ENCODE data around the gene CRTC2.

Gene CRTC2

DNA sequence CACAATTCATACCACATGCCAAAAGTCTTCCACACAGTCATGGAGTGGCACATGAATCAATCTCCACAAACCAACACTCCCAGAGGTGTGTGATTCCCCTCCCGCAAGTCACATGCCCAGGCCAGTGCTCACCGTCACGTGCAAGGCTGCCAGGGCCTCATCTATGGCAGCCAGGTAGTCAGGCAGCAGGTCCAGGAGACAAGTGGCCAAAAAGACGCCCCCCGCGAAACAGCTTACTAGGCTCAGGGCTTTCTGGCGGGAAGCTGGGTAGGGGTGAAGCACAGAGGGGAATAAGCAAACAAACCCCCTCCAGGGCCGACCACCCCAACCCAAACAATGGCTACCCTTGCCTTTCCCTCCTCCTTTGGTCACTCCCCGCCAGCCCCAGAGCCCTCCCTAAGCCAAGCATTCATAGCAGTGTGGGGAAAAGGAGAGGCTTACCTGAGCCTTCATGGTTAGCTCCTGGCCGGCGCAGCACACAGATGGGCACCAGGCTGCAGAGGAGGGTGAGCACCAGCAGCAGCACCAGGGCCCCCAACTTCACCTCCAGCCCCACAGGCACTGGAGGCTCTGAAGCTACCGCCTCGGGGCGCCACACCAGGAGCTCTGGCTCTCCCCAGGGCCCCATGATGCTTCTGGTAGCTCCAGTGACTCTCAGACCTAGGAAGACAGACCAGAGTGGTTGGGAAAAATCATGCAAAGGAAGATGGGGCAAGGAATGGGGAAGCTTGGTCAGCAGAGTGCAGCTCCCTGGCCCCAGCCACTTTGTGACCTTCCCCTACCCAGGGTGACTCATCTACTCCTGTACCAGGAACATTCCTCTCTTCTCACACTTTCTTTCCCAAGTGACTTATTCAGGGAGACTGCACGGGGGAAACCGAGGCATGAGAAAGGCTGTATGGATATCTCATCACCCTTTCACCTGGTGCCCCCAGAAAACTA, 3.9 kb upstream of the CRTC2 start:
- Histone ChIP-seq H3K9me3 (ENCODE audit: low read length) (no peaks in the 10 kb centered on the region), H3K4me3 (ENCODE audit: low read depth, low read length, poor library complexity, severe bottlenecking) (peak overlapping the region; percentile 72), H3F3A (ENCODE audit: insufficient read depth, low read length) (no peaks in the 10 kb centered on the region), H3K4me2 (ENCODE audit: low read length) (peak overlapping the region; percentile 88), H3K27ac (ENCODE audit: low read depth, low read length, poor library complexity, severe bottlenecking) (peak overlapping the region; percentile 73), H3K4me1 (ENCODE audit: insufficient read depth, low read length, severe bottlenecking) (peaks cover 49% of the 10 kb centered on the region), H4K20me1 (ENCODE audit: insufficient read depth, low read length) (no peaks in the 10 kb centered on the region), H3K36me3 (ENCODE audit: insufficient read depth, low read length) (peaks cover 7% of the 10 kb centered on the region; the same call in 1 of the 2 replicates), H3K9ac (ENCODE audit: low read length) (peak overlapping the region; percentile 84), H3K27me3 (ENCODE audit: insufficient read depth, low read length) (no peaks in the 10 kb centered on the region), H2AFZ (ENCODE audit: low read length) (no peak overlapping the region), H3K9me2 (ENCODE audit: low read depth, low read length) (no peaks in the 10 kb centered on the region), H3K79me2 (ENCODE audit: insufficient read depth, low read length) (peaks cover 10% of the 10 kb centered on the region)
- no peak for TF ChIP-seq EZH2 (IDR thresholded peaks at IDR 0.05; ENCODE audit: borderline replicate concordance, low read length)
- TF ChIP-seq, protein P1, sequence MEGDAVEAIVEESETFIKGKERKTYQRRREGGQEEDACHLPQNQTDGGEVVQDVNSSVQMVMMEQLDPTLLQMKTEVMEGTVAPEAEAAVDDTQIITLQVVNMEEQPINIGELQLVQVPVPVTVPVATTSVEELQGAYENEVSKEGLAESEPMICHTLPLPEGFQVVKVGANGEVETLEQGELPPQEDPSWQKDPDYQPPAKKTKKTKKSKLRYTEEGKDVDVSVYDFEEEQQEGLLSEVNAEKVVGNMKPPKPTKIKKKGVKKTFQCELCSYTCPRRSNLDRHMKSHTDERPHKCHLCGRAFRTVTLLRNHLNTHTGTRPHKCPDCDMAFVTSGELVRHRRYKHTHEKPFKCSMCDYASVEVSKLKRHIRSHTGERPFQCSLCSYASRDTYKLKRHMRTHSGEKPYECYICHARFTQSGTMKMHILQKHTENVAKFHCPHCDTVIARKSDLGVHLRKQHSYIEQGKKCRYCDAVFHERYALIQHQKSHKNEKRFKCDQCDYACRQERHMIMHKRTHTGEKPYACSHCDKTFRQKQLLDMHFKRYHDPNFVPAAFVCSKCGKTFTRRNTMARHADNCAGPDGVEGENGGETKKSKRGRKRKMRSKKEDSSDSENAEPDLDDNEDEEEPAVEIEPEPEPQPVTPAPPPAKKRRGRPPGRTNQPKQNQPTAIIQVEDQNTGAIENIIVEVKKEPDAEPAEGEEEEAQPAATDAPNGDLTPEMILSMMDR (IDR thresholded peaks at IDR 0.05; ENCODE audit: low read length): peak; percentile 18; the same call in 1 of the 2 replicates

DNA sequence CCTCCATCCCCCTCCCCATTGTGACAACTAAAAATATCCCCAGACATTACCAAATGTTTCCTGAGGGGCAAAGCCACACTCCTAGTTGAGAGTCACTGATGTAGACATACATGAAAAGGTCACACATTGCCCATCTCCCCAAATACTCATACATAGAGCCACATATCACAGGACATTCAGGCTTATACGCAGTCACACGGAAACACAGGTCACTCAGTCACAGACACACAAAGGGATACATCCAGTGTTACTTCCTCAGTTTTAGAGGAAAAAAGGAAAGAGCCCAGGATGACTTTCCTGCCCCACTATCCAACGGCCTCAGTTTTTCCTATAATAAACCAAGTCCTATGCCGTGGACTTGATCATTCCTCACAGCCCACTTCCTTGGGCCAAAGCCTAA, 3.0 kb upstream of the CRTC2 start:
- peaks cover 15% of the 10 kb centered on the region for H3K79me2 ChIP-seq (ENCODE audit: insufficient read depth, low read length)
- TF ChIP-seq, protein P1 (IDR thresholded peaks at IDR 0.05; ENCODE audit: low read length): no peak
- no peak for TF ChIP-seq EZH2 (IDR thresholded peaks at IDR 0.05; ENCODE audit: borderline replicate concordance, low read length)
- H3K27me3 ChIP-seq (ENCODE audit: insufficient read depth, low read length): no peaks in the 10 kb centered on the region
- H3K4me3 ChIP-seq (ENCODE audit: low read depth, low read length, poor library complexity, severe bottlenecking): peak overlapping the region; percentile 72
- peaks cover 56% of the 10 kb centered on the region for H3K4me1 ChIP-seq (ENCODE audit: insufficient read depth, low read length, severe bottlenecking)
- peak overlapping the region; percentile 73 for H3K27ac ChIP-seq (ENCODE audit: low read depth, low read length, poor library complexity, severe bottlenecking)
- H3K36me3 ChIP-seq (ENCODE audit: insufficient read depth, low read length): peaks cover 7% of the 10 kb centered on the region; the same call in 1 of the 2 replicates
- H2AFZ ChIP-seq (ENCODE audit: low read length): no peak overlapping the region
- no peaks in the 10 kb centered on the region for H3K9me2 ChIP-seq (ENCODE audit: low read depth, low read length)
- peak overlapping the region; percentile 84; the same call in 1 of the 2 replicates for H3K9ac ChIP-seq (ENCODE audit: low read length)
- no peaks in the 10 kb centered on the region for H3F3A ChIP-seq (ENCODE audit: insufficient read depth, low read length)
- H4K20me1 ChIP-seq (ENCODE audit: insufficient read depth, low read length): no peaks in the 10 kb centered on the region
- peak overlapping the region; percentile 88 for H3K4me2 ChIP-seq (ENCODE audit: low read length)
- H3K9me3 ChIP-seq (ENCODE audit: low read length): no peaks in the 10 kb centered on the region

DNA sequence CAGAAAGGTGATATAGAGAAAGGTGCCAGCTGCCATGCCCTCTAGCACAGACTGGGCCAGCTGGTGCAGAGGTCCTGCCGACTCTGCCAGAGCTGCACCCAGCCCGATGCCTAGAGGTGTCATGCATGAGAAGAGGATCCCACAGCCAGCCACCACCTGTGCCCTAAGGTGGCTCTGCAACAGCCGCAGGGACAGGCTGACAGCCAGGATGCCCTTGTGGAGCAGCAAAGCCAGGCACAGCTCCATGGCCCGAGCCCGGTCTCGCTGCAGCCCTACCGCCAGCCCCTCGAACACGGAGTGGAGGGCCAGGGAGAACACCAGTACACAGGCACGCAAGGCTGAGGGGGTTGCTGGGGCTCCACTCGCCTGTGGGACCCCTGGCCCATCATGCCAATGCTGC, 1.8 kb upstream of the CRTC2 start:
- Histone ChIP-seq H3F3A (ENCODE audit: insufficient read depth, low read length) (no peaks in the 10 kb centered on the region), H3K36me3 (ENCODE audit: insufficient read depth, low read length) (peaks cover 7% of the 10 kb centered on the region; the same call in 1 of the 2 replicates), H3K27me3 (ENCODE audit: insufficient read depth, low read length) (no peaks in the 10 kb centered on the region), H2AFZ (ENCODE audit: low read length) (no peak overlapping the region), H4K20me1 (ENCODE audit: insufficient read depth, low read length) (no peaks in the 10 kb centered on the region), H3K9me3 (ENCODE audit: low read length) (no peaks in the 10 kb centered on the region), H3K27ac (ENCODE audit: low read depth, low read length, poor library complexity, severe bottlenecking) (no peak overlapping the region), H3K4me1 (ENCODE audit: insufficient read depth, low read length, severe bottlenecking) (peaks cover 55% of the 10 kb centered on the region), H3K4me2 (ENCODE audit: low read length) (no peak overlapping the region), H3K9ac (ENCODE audit: low read length) (no peak overlapping the region), H3K9me2 (ENCODE audit: low read depth, low read length) (no peaks in the 10 kb centered on the region), H3K4me3 (ENCODE audit: low read depth, low read length, poor library complexity, severe bottlenecking) (no peak overlapping the region), H3K79me2 (ENCODE audit: insufficient read depth, low read length) (peaks cover 24% of the 10 kb centered on the region)
- no peak for TF ChIP-seq EZH2 (IDR thresholded peaks at IDR 0.05; ENCODE audit: borderline replicate concordance, low read length)
- TF ChIP-seq, protein P1 (IDR thresholded peaks at IDR 0.05; ENCODE audit: low read length): no peak
